GM06990 (cell line): ENCODE results near the gene MPND.

Experiments
- DNase-seq: peaks from one replicate; pipeline ENCODE4 v3.0.0-alpha.2; 2011; ENCODE audit not compliant: insufficient read length; ENCODE audit errors: extremely low read depth
- H3K27me3 ChIP-seq: replicated peaks from 2 replicates; pipeline ENCODE4 v1.6.0; 2011; ENCODE audit warnings: low read length; ENCODE audit not compliant: control insufficient read depth, insufficient read depth
- H3K36me3 ChIP-seq: 2 replicates; pipeline ENCODE4 v1.5.1; 2011; ENCODE audit warnings: low read length; ENCODE audit not compliant: control insufficient read depth, insufficient read depth
- H3K4me3 ChIP-seq: replicated peaks from 2 replicates; pipeline ENCODE4 v1.5.1; 2011; ENCODE audit warnings: low read depth, mild to moderate bottlenecking, control low read depth, low read length
- CTCF ChIP-seq: IDR thresholded peaks from 2 replicates; pipeline ENCODE4 v1.5.1; 2011; ENCODE audit warnings: low read length, control low read depth, mild to moderate bottlenecking, inconsistent platforms; ENCODE audit not compliant: insufficient read depth, poor library complexity, severe bottlenecking

The MPND gene

DNA sequence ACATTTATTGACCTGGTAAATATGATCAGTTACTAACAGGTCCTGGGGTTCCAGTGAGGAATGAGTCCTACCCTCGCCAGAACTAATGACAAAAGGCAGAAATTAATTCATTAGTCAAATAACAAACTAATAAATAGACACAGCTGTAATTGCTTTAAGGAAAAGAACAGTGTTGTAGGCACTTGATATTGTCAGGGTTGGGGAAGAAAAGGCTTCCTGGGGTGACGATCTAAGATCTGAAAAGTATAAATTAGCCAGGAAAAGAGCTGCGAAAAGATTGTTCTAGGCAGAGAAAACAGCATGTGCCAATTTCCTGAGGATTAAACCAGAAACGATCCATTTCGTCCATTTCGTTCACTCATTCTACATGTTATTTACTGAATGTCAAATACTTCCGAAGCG is 58.4 kb downstream of the MPND start:
- DNase-seq: no peak
- Histone ChIP-seq H3K27me3 (no peaks in the 10 kb centered on the region), H3K4me3 (peak overlapping the region; percentile 41), H3K36me3 (peaks cover 1% of the 10 kb centered on the region; the same call in 1 of the 2 replicates)
- TF ChIP-seq CTCF: no peak

DNA sequence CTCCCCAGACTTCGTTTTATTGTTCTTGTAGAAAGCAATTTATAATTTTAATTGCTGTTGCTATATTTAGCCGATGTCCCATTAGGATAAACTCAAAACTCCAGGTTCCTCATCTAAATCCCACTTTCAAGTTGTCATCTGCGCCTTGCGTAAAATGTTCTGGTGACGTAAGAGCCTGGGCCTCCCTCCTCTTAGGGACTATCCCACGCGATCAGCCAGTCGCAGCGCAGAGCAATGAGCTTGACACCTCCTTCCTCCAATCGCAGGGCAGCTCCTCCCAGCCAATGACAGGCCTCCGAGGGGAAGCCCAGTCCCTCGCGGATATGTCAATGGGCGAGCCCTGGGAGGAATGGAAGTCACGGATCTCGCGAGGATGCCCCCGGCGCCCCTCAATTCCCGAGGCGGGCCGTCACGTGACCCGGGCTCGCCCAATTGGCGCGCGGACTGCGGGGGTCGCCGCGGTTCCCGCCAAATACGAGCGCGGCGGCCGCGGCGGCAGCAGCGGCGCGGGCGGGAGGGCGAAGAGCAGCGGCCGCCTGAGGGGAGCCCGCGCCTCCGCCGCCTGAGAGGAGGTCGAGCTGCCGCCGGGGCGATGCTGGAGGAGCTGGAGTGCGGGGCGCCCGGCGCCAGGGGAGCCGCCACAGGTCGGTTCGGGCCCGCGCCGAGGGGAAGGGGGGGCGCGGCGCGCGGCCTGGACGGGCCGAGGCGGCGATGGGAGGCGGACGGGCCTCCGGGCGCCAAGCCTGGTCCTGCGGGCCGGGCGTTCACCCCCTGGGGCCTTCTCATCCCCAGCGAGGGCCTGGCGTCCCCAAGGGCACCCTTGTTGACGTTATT is 59.0 kb downstream of the MPND start, which contains the start of gene CHAF1A:
Gene CHAF1A (plus strand): TSS at position 470 of the 834 bp plus-strand sequence. CDS start 123 bp downstream, at position 593.
- peak; percentile 98 for DNase-seq
- no peak for TF ChIP-seq CTCF
- peaks cover 1% of the 10 kb centered on the region; the same call in 1 of the 2 replicates for H3K36me3 ChIP-seq

GRCh38 chr19:4403005-4403761 is 59.8 kb downstream of the MPND start:
- no peaks in the 10 kb centered on the region for H3K27me3 ChIP-seq
- H3K36me3 ChIP-seq: no peaks in the 10 kb centered on the region
- no peak for DNase-seq
- H3K4me3 ChIP-seq: peak overlapping the region; percentile 91
- no peak for TF ChIP-seq CTCF

More for the DNA sequence above, 59.0 kb downstream of the MPND start, which contains the start of gene CHAF1A:
- H3K27me3 ChIP-seq: no peaks in the 10 kb centered on the region
- H3K4me3 ChIP-seq: peak within 1 kb of the TSS; percentile 91

DNA sequence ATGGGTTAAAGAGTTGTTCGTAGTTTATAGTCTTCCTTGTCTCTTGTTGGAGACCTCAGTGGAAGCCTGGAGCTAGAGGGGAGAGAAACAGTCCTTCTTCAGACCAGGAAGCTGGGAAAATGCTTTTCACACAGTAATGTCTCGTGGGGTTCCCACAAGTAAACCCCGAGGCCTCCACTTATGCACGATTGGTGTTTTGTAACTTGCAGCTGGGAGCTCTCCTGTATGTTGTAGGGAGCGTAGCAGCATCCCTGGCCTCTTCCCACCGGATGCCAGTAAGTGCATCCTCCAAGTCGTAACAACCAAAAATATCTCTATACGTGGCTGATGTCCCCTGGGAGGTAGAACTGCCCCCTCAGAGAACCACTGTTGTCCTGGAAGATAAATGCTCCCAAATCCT is 62.6 kb downstream of the MPND start:
- Histone ChIP-seq H3K4me3 (no peak overlapping the region), H3K27me3 (no peaks in the 10 kb centered on the region), H3K36me3 (peaks cover 11% of the 10 kb centered on the region)
- TF ChIP-seq CTCF: no peak
- no peak for DNase-seq

GRCh38 chr19:4406626-4407025 is 63.3 kb downstream of the MPND start:
- Histone ChIP-seq H3K36me3 (peaks cover 11% of the 10 kb centered on the region), H3K27me3 (no peaks in the 10 kb centered on the region), H3K4me3 (no peak overlapping the region)
- no peak for DNase-seq
- no peak for TF ChIP-seq CTCF
